WERI-Rb-1 (cell line): ENCODE results near the gene DPP4.

Source experiments
- DNase-seq: peaks from one replicate; pipeline ENCODE4 v3.0.0-alpha.2; 2020
- H3K27ac ChIP-seq: fragments of 250-450 bp; sonication (Bioruptor Pico); 2 replicates; pipeline ENCODE4 v1.5.1; 2020; ENCODE audit warnings: mild to moderate bottlenecking, moderate library complexity
- H3K27me3 ChIP-seq: fragments of 250-450 bp; sonication (Bioruptor Pico); 2 replicates; pipeline ENCODE4 v1.5.1; 2021; ENCODE audit warnings: mild to moderate bottlenecking, low read depth, moderate library complexity; ENCODE audit not compliant: insufficient read depth, severe bottlenecking
- H3K36me3 ChIP-seq: fragments of 250-450 bp; sonication (Bioruptor Pico); 2 replicates; pipeline ENCODE4 v1.5.1; 2020; ENCODE audit warnings: mild to moderate bottlenecking, moderate library complexity
- H3K4me3 ChIP-seq: 2 replicates; pipeline ENCODE4 v1.5.1; 2011; ENCODE audit warnings: low read depth, mild to moderate bottlenecking, control low read depth, low read length
- H3K9me3 ChIP-seq: fragments of 250-450 bp; sonication (Bioruptor Pico); 2 replicates; pipeline ENCODE4 v1.5.1; 2021; ENCODE audit warnings: mild to moderate bottlenecking, moderate library complexity; ENCODE audit not compliant: severe bottlenecking
- CTCF ChIP-seq: IDR thresholded peaks from 2 replicates; pipeline ENCODE4 v1.5.1; 2011; ENCODE audit warnings: low read depth, mild to moderate bottlenecking, control low read depth, inconsistent platforms, low read length

DPP4 gene

GRCh38 chr2:161943011-161943410 lies 131.0 kb downstream of the DPP4 start:
- no peak for TF ChIP-seq CTCF
- Histone ChIP-seq H3K9me3 (no peaks in the 10 kb centered on the region), H3K4me3 (no peak overlapping the region), H3K27me3 (no peaks in the 10 kb centered on the region), H3K27ac (no peak overlapping the region), H3K36me3 (no peaks in the 10 kb centered on the region)
- no peak for DNase-seq
